Keratinocyte (primary cell): Measurements from ENCODE around the gene TIGD4.

ENCODE experiments used
- CTCF ChIP-seq, 3 experiments: IDR thresholded peaks in 1 of 3; conservative IDR thresholded peaks in 1 of 3; optimal IDR thresholded peaks in 1 of 3; 2 replicates in 2 of 3; 3 replicates in 1 of 3; pipeline versions ENCODE3 to v1.5.1; 2011; ENCODE audit warnings: low read length in 3 of 3, mild to moderate bottlenecking in 3 of 3, moderate library complexity in 2 of 3, control low read depth in 1 of 3, inconsistent platforms in 1 of 3; ENCODE audit not compliant: insufficient read depth in 2 of 3; ENCODE audit errors: extremely low read depth in 1 of 3
- EZH2 ChIP-seq: IDR thresholded peaks from one replicate; pipeline ENCODE4 v1.6.1; 2012; ENCODE audit warnings: inconsistent platforms, mild to moderate bottlenecking, low read length, moderate library complexity

DNA sequence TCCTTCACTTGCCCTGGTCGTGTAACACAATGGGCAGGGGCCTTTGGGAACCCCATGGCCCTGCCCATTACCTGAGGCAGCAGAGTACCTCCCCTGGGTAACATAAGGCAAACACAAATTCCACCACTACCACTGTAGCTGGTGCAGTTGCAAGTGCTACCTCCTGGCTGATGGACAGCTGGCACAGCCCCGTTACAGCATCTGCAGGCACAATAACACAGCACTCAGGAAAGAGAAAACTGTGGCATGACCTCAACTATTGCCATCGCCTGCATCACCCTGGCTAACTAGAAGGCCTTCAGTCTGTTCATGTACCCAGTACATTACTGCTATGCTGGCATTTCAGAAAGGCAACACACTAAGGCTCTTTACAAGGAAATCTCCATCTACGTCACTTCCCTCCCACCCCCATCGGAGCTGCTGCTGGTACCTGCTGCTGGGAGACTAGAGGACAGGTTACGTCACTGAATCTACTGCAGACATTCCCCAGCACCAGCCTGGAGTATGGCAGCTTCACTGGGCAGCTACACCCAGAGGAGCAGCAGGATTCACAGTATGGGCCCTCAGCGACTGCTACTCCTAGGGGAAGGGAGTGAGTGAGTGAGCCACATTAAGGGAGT lies 39.6 kb upstream of the TIGD4 start:
- TF ChIP-seq CTCF (optimal IDR thresholded peaks at IDR 0.05 in 1 of 3, IDR thresholded peaks at IDR 0.05 in 1 of 3, conservative IDR thresholded peaks at IDR 0.05 in 1 of 3; ENCODE audit: extremely low read depth in 1 of 3, insufficient read depth in 2 of 3, low read length in 3 of 3): no peak
- TF ChIP-seq EZH2: no peak
